ENCODE measurements around the gene ABCC2. TPM values are rescaled to one million over a fixed set of nuclear protein-coding genes. Genes with fewer than 3 reads are reported as not detected.

The ABCC2 gene
- total and polyA plus RNA-seq, 2 experiments from 2014 or later, result 0.45 to 2.4 TPM

DNA sequence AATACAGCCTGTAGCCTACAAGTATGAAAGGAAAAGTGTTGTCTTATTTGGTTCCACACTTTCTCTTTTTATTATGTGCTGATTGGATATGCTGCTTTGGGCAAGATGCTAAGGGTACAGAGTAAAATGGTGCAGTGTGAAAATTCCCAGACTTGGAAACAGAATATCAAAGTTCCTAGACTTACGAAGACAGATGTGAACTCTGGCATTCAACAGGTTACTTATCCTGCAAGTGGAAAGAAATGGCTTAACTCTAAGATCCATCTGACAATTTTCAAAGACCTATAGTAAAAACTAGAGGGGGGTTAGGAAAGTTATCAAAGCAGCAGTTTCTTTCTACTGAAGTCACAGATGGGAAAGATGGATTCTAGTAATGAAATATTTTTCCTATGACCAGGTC, 26.3 kb upstream of the ABCC2 start (continued):
- TF ChIP-seq, protein P1, sequence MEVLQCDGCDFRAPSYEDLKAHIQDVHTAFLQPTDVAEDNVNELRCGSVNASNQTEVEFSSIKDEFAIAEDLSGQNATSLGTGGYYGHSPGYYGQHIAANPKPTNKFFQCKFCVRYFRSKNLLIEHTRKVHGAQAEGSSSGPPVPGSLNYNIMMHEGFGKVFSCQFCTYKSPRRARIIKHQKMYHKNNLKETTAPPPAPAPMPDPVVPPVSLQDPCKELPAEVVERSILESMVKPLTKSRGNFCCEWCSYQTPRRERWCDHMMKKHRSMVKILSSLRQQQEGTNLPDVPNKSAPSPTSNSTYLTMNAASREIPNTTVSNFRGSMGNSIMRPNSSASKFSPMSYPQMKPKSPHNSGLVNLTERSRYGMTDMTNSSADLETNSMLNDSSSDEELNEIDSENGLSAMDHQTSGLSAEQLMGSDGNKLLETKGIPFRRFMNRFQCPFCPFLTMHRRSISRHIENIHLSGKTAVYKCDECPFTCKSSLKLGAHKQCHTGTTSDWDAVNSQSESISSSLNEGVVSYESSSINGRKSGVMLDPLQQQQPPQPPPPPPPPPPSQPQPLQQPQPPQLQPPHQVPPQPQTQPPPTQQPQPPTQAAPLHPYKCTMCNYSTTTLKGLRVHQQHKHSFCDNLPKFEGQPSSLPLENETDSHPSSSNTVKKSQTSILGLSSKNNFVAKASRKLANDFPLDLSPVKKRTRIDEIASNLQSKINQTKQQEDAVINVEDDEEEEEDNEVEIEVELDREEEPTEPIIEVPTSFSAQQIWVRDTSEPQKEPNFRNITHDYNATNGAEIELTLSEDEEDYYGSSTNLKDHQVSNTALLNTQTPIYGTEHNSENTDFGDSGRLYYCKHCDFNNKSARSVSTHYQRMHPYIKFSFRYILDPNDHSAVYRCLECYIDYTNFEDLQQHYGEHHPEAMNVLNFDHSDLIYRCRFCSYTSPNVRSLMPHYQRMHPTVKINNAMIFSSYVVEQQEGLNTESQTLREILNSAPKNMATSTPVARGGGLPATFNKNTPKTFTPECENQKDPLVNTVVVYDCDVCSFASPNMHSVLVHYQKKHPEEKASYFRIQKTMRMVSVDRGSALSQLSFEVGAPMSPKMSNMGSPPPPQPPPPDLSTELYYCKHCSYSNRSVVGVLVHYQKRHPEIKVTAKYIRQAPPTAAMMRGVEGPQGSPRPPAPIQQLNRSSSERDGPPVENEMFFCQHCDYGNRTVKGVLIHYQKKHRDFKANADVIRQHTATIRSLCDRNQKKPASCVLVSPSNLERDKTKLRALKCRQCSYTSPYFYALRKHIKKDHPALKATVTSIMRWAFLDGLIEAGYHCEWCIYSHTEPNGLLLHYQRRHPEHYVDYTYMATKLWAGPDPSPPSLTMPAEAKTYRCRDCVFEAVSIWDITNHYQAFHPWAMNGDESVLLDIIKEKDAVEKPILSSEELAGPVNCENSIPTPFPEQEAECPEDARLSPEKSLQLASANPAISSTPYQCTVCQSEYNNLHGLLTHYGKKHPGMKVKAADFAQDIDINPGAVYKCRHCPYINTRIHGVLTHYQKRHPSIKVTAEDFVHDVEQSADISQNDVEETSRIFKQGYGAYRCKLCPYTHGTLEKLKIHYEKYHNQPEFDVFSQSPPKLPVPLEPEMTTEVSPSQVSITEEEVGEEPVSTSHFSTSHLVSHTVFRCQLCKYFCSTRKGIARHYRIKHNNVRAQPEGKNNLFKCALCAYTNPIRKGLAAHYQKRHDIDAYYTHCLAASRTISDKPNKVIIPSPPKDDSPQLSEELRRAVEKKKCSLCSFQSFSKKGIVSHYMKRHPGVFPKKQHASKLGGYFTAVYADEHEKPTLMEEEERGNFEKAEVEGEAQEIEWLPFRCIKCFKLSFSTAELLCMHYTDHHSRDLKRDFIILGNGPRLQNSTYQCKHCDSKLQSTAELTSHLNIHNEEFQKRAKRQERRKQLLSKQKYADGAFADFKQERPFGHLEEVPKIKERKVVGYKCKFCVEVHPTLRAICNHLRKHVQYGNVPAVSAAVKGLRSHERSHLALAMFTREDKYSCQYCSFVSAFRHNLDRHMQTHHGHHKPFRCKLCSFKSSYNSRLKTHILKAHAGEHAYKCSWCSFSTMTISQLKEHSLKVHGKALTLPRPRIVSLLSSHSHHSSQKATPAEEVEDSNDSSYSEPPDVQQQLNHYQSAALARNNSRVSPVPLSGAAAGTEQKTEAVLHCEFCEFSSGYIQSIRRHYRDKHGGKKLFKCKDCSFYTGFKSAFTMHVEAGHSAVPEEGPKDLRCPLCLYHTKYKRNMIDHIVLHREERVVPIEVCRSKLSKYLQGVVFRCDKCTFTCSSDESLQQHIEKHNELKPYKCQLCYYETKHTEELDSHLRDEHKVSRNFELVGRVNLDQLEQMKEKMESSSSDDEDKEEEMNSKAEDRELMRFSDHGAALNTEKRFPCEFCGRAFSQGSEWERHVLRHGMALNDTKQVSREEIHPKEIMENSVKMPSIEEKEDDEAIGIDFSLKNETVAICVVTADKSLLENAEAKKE (CRISPR knock-in tag; IDR thresholded peaks at IDR 0.05), result no peak
- TF ChIP-seq EZH2 (IDR thresholded peaks at IDR 0.05; ENCODE audit: low read depth, unreplicated experiment), result no peak
- no peak for TF ChIP-seq CTCF (conservative IDR thresholded peaks at IDR 0.05; ENCODE audit: low read depth in 2 of 2)
- TF ChIP-seq EZH2phosphoT487 (IDR thresholded peaks at IDR 0.05; ENCODE audit: unreplicated experiment), result no peak
- no peak for TF ChIP-seq NANOG (IDR thresholded peaks at IDR 0.05; ENCODE audit: borderline replicate concordance)
- TF ChIP-seq CREB1 (CRISPR knock-in tag; IDR thresholded peaks at IDR 0.05; ENCODE audit: low read depth), result no peak
- no peak for TF ChIP-seq ZNF114 (CRISPR knock-in tag; IDR thresholded peaks at IDR 0.05)

- H3K27ac Mint-ChIP-seq, result no peak overlapping the region
- Histone ChIP-seq H3F3A (replicated peaks; ENCODE audit: low read depth) (no peaks in the 10 kb centered on the region), H2AFZ (no peak overlapping the region), H3K27ac (ENCODE audit: low read depth) (no peak overlapping the region), H3K36me3 (ENCODE audit: insufficient read depth) (peaks cover 5% of the 10 kb centered on the region; the same call in 1 of the 2 replicates), H3K4me2 (no peak overlapping the region), H3K9me2 (ENCODE audit: insufficient read depth) (no peaks in the 10 kb centered on the region), H3K4me1 (ENCODE audit: insufficient read depth) (no peaks in the 10 kb centered on the region), H3K4me3 (no peak overlapping the region), H3K27me3 (ENCODE audit: insufficient read depth) (no peaks in the 10 kb centered on the region), H3K79me2 (replicated peaks; ENCODE audit: insufficient read depth) (no peaks in the 10 kb centered on the region), H4K20me1 (replicated peaks; ENCODE audit: insufficient read depth) (no peaks in the 10 kb centered on the region; the same call in 1 of the 2 replicates)
- H3K27me3 Mint-ChIP-seq (ENCODE audit: insufficient read depth, low read depth, poor library complexity), result no peaks in the 10 kb centered on the region
- no peak overlapping the region for H3K4me3 Mint-ChIP-seq
- ATAC-seq (no peak), DNase-seq (ENCODE audit: low spot score) (no peak)
- no peaks in the 10 kb centered on the region for H3K9me3 Mint-ChIP-seq
- peaks cover 46% of the 10 kb centered on the region for H3K36me3 Mint-ChIP-seq (ENCODE audit: low read depth)
- H3K4me1 Mint-ChIP-seq, result no peaks in the 10 kb centered on the region
- no peak for TF ChIP-seq CREB1 (CRISPR knock-in tag; IDR thresholded peaks at IDR 0.05; ENCODE audit: low read depth)
- TF ChIP-seq, protein P1 (CRISPR knock-in tag; IDR thresholded peaks at IDR 0.05), result no peak
These were observed 24.1 kb upstream of the ABCC2 start for GRCh38 chr10:99758211-99758891.

Data from GM23338 (cell line).